Motor neuron (in vitro differentiated cells): ENCODE measurements around the gene CCR5AS. TPM values are rescaled to one million over a fixed set of nuclear protein-coding genes. Genes with fewer than 3 reads are reported as not detected.

ENCODE experiments used
- ATAC-seq, 8 experiments: fragments of 200-7000 bp; cut with Tn5 transposase; replicated peaks in 6 of 8; 2 replicates each; pipeline ENCODE4 v1.8.0; 2021; ENCODE audit warnings: mild to moderate bottlenecking in 8 of 8, moderate library complexity in 8 of 8
- H3K27ac ChIP-seq, 2 donors: fragments of 250-450 bp; sonication (Bioruptor Pico); 2 replicates each; pipeline ENCODE4 v1.9.0; 2021; ENCODE audit warnings: antibody characterized with exemption in 2 of 2, mild to moderate bottlenecking in 2 of 2, moderate library complexity in 1 of 2
- H3K4me1 ChIP-seq, 2 donors: fragments of 250-450 bp; sonication (Bioruptor Pico); replicated peaks in 1 of 2; 2 replicates each; pipeline ENCODE4 v1.6.1; 2021; ENCODE audit warnings: antibody characterized with exemption in 2 of 2, mild to moderate bottlenecking in 2 of 2, moderate library complexity in 1 of 2
- H3K4me3 ChIP-seq, 5 donors: fragments of 250-450 bp; sonication (Bioruptor Pico); 2 replicates each; pipeline ENCODE4 v1.9.0; 2021; ENCODE audit warnings: antibody characterized with exemption in 5 of 5, mild to moderate bottlenecking in 5 of 5, moderate library complexity in 4 of 5
- WGBS, 10 experiments: fragments of 450-650 bp; shearing (Covaris generic); methylation state at CpG; one replicate each; pipeline ENCODE4 v1.0.0; 2022; 5-methylcytosine and 5-hydroxymethylcytosine counted together
- in situ Hi-C, 9 experiments: fragments of 400-800 bp; cut with MboI; loops; one replicate each; pipeline ENCODE4 v1.15.0; 2021; ENCODE audit warnings: low sequenced_read_pairs in 9 of 9, low pct_unique_long_range_greater_than_20kb in 2 of 9; ENCODE audit not compliant: unreplicated experiment in 9 of 9
- total RNA-seq, 8 experiments: library from RNA; unstranded; fragments of 300-600 nt; gene quantifications; 2 replicates each; pipeline versions ENCODE4 v1.2.3 to v1.2.4, GENCODE V29; 2022

Gene CCR5AS

DNA sequence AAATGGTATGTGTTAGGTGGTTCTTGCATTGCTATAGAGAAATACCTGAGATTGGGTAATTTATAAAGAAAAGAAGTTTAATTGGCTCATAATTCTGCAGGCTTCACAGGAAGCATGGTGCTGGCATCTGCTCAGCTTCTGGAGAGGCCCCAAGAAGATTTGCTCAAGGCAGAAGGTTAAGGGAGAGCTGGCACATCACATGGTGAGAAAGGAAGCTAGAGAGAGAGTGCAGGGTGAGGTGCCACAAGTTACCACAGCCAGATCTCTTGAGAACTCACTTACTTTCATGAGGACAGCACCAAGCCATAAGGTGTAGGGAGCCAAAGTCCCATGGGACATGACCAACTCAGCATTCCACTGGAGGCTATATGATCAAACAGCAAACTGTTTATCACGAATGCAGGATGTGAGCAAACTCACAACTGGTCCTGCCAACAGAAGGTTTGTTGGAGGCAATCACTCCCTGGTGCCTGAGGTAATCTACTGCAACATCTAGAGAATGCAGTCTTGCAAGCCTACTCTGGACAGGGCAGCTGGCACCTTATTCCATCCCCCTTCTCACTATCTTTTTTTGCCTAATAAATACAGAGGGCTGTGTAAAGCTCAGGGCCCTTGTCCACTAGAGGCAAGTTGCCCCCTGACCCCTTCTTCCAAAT lies 81.1 kb downstream of the CCR5AS start:
- WGBS, 10 experiments = 40 to 80% (median 50%) methylated on average over 1 of the region's 1 CpG; no CpG with 5 or more reads in 7 of the 10 experiments
- in situ Hi-C loops = no loop called here
- ATAC-seq = no peak

DNA sequence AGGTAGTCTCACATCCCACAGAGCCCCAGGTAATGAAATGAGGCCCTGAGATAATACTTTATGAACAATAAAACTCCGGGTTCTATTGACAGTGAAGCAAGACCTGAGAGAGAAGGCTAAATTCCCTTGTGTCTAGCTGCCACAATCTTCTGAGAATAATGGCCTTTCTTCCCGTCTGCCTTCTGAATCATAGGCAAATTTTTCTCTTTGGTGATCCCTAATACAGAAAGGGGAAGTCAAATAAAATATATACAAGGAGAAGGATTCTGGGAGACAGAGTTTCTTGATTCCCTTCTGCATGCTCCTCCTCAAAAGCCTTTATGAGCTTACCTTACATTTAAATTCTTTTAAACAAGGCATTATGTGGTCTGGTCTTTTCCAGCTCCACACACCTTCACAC lies 82.8 kb downstream of the CCR5AS start:
- H3K4me3 ChIP-seq = no peak overlapping the region
- peak in 1 of 8 experiments; percentile 46 for ATAC-seq
- no peaks in the 10 kb centered on the region for H3K4me1 ChIP-seq
- 18 to 60% (median 38%) methylated on average over 1 to 2 of the region's 2 CpGs; no CpG with 5 or more reads in 2 of the 10 experiments for WGBS, 10 experiments
- in situ Hi-C loops = no loop called here
- no peak overlapping the region for H3K27ac ChIP-seq

More for the DNA sequence above, 81.1 kb downstream of the CCR5AS start:
- Histone ChIP-seq H3K4me1 (no peaks in the 10 kb centered on the region), H3K4me3 (no peak overlapping the region), H3K27ac (no peak overlapping the region)

- in situ Hi-C loops = no loop called here
- Histone ChIP-seq H3K27ac (no peak overlapping the region), H3K4me1 (no peaks in the 10 kb centered on the region), H3K4me3 (no peak overlapping the region)
- 29 to 86% (median 33%) methylated on average over 1 of the region's 1 CpG; no CpG with 5 or more reads in 6 of the 10 experiments for WGBS, 10 experiments
- ATAC-seq = no peak
These were observed 85.3 kb downstream of the CCR5AS start for GRCh38 chr3:46321461-46322104.

- in situ Hi-C loops = no loop called here
- WGBS, 10 experiments = 22 to 100% (median 72%) methylated on average over 1 to 3 of the region's 3 CpGs; no CpG with 5 or more reads in 1 of the 10 experiments
- Histone ChIP-seq H3K27ac (no peak overlapping the region), H3K4me3 (no peak overlapping the region), H3K4me1 (no peaks in the 10 kb centered on the region)
- ATAC-seq = peak in 3 of 8 experiments; percentile 33 to 88 (median 87)
These were observed 88.5 kb downstream of the CCR5AS start for GRCh38 chr3:46318207-46318927.

DNA sequence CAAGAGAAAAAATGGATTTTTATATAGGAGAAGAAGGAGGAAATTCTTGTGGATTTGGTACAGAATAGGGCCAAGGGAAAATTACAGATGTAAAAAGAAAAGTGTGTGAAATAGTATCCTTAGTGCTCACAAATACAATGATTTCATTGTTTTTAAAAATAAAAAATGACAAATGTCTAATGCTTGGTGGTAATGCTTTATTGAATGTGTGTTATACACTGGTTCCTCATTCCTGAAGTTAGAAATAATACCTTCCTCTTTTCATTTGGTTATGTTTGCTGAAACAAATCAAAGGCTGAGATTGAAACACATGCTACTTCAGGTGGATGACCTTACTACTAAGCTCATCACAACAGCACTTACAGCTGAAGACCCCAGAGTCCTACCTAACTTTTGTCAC lies 90.7 kb downstream of the CCR5AS start:
- Histone ChIP-seq H3K4me3 (no peak overlapping the region), H3K27ac (no peak overlapping the region), H3K4me1 (no peaks in the 10 kb centered on the region)
- no peak for ATAC-seq
- in situ Hi-C loops = no loop called here

DNA sequence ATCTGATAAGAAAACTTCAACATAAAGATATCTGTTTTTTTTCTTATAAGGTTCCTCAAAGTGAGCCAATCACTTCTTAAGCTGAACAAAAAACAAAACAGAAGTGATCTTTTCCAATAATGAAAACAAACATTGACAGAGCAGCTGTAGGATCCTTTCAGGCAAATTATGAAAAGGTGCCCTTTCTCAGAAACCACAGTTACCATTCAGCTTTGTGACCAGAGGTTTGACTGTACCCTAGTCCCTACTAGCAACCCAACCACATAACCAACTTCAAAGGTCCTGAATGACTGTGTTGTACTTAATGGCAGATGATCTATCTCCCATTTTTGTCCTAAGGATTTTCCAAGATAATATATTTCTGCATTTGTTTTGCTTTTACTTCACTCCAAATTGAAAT lies 92.3 kb downstream of the CCR5AS start:
- no peak overlapping the region for H3K4me3 ChIP-seq
- H3K27ac ChIP-seq = no peak overlapping the region
- in situ Hi-C loops = no loop called here
- no peak for ATAC-seq
- no peaks in the 10 kb centered on the region for H3K4me1 ChIP-seq

Other genes starting within 250 kb of the CCR5AS start
- under 1 TPM in 4 of 8 experiments, not detected in 4; 0.04 to 0.33 (median 0.07) TPM for gene CCR1, start 198.8 kb downstream of the CCR5AS start, total RNA-seq
- under 1 TPM in 4 of 8 experiments, not detected in 4; 0.25 to 0.57 (median 0.36) TPM for gene CCR3, start 164.6 kb downstream of the CCR5AS start, total RNA-seq
- under 1 TPM in 4 of 8 experiments, not detected in 4; 0.14 to 0.43 (median 0.23) TPM for gene CCR2, start 53.0 kb downstream of the CCR5AS start, total RNA-seq
- gene CCR5, start 36.1 kb downstream of the CCR5AS start, total RNA-seq = under 1 TPM in 4 of 8 experiments, not detected in 4; 0.09 to 0.81 (median 0.40) TPM
- gene CCRL2, start 193 bp upstream of the CCR5AS start, total RNA-seq = under 1 TPM in 5 of 8 experiments, not detected in 3; 0.13 to 0.77 (median 0.50) TPM
- gene LTF, start 57.8 kb upstream of the CCR5AS start, total RNA-seq = 1 to 10 TPM in 4 of 8 experiments, under 1 TPM in 2, not detected in 2; 0.04 to 8.1 (median 1.5) TPM
- gene RTP3, start 90.9 kb upstream of the CCR5AS start, total RNA-seq = under 1 TPM in 1 of 8 experiments, not detected in 7; 0.28 TPM
- 1 to 10 TPM in 3 of 8 experiments, under 1 TPM in 5; 0.05 to 3.7 (median 0.60) TPM for gene LRRC2, start 159.2 kb upstream of the CCR5AS start, total RNA-seq
- under 1 TPM in 1 of 8 experiments, not detected in 7; 0.28 TPM for gene FAM240A, start 205.5 kb upstream of the CCR5AS start, total RNA-seq